RWPE1 (cell line): ENCODE data around the gene HADHB.

ENCODE experiments used
- CTCF ChIA-PET: fragments of 350-600 bp; sonication (Branson Sonifier 250); formaldehyde crosslinking; extraction: SDS; loops from one replicate; lab custom pipeline; 2021; lab: Yijun Ruan, JAX
- POLR2A ChIA-PET: fragments of 400-600 bp; formaldehyde crosslinking; extraction: SDS; loops from one replicate; lab custom pipeline; 2020; ENCODE audit warnings: antibody characterized with exemption; ENCODE audit not compliant: low non-redundant PET; lab: Yijun Ruan, JAX
- DNase-seq: peaks from one replicate; pipeline ENCODE4 v3.0.0; 2012; ENCODE audit warnings: low spot score
- H3K27ac ChIP-seq: fragments of 450-650 bp; 2 replicates; pipeline ENCODE4 v1.5.1; 2017
- CTCF ChIP-seq: fragments of 450-650 bp; conservative IDR thresholded peaks from 2 replicates; pipeline ENCODE4 v1.5.1; 2017; ENCODE audit warnings: low read depth, mild to moderate bottlenecking

The HADHB gene

GRCh38 chr2:26203906-26204305, 40.8 kb upstream of the HADHB start:
- ChIA-PET CTCF (no interaction called here), POLR2A (no interaction called here)
- no peak for TF ChIP-seq CTCF
- no peak overlapping the region for H3K27ac ChIP-seq
- DNase-seq = no peak

- DNase-seq = no peak
- POLR2A ChIA-PET = no interaction called here
- no peak for TF ChIP-seq CTCF
- CTCF ChIA-PET = interaction anchor here (0.6 kb wide), 1 partner anchor 85 kb away, joined by 3 read pairs; no protein-coding TSS in a partner anchor
- H3K27ac ChIP-seq = no peak overlapping the region
Measured at GRCh38 chr2:26212011-26212410, 32.7 kb upstream of the HADHB start.

- POLR2A ChIA-PET = no interaction called here
- DNase-seq = no peak
- CTCF ChIA-PET = no interaction called here
- H3K27ac ChIP-seq = no peak overlapping the region
- TF ChIP-seq CTCF = no peak
Measured at GRCh38 chr2:26214759-26215158, 30.0 kb upstream of the HADHB start.

GRCh38 chr2:26215833-26216232, 28.9 kb upstream of the HADHB start:
- ChIA-PET POLR2A (no interaction called here), CTCF (no interaction called here)
- no peak for TF ChIP-seq CTCF
- DNase-seq = no peak
- no peak overlapping the region for H3K27ac ChIP-seq

- ChIA-PET CTCF (no interaction called here), POLR2A (no interaction called here)
- TF ChIP-seq CTCF = no peak
- no peak overlapping the region for H3K27ac ChIP-seq
- DNase-seq = no peak
Measured at GRCh38 chr2:26216587-26216986, 28.2 kb upstream of the HADHB start.

GRCh38 chr2:26217720-26218119, 27.0 kb upstream of the HADHB start:
- CTCF ChIA-PET = no interaction called here
- POLR2A ChIA-PET = no interaction called here
- H3K27ac ChIP-seq = no peak overlapping the region
- TF ChIP-seq CTCF = no peak
- no peak for DNase-seq

GRCh38 chr2:26223018-26223417, 21.7 kb upstream of the HADHB start:
- DNase-seq = no peak
- POLR2A ChIA-PET = no interaction called here

More at GRCh38 chr2:26223018-26223417, 21.7 kb upstream of the HADHB start:
- H3K27ac ChIP-seq = no peak overlapping the region
- TF ChIP-seq CTCF = no peak
- CTCF ChIA-PET = no interaction called here
